PFSK-1 (cell line): ENCODE data around the gene OMG.

ENCODE experiments used
- POLR2AphosphoS5 ChIP-seq: IDR thresholded peaks from 2 replicates; pipeline ENCODE4 v1.6.1; 2012; ENCODE audit warnings: low read depth, mild to moderate bottlenecking, control low read depth, low read length, moderate library complexity
- REST ChIP-seq, 2 experiments: IDR thresholded peaks; 2 replicates each; pipeline versions ENCODE4 v1.6.1 to v1.8.0; 2011 to 2012; ENCODE audit warnings: low read depth in 2 of 2, low read length in 2 of 2, control low read depth in 1 of 2, inconsistent platforms in 1 of 2, mild to moderate bottlenecking in 1 of 2, moderate library complexity in 1 of 2; ENCODE audit not compliant: insufficient read depth in 1 of 2
- SIN3A ChIP-seq: IDR thresholded peaks from 2 replicates; pipeline ENCODE4 v1.6.1; 2012; ENCODE audit warnings: mild to moderate bottlenecking, low read length, moderate library complexity, borderline replicate concordance; ENCODE audit not compliant: insufficient read depth
- TAF1 ChIP-seq: IDR thresholded peaks from 2 replicates; pipeline ENCODE4 v1.6.1; 2012; ENCODE audit warnings: low read length, control low read depth, borderline replicate concordance; ENCODE audit not compliant: insufficient read depth

GRCh38 chr17:31251105-31251969 is 45.7 kb downstream of the OMG start:
- TF ChIP-seq POLR2AphosphoS5 (no peak), REST (IDR thresholded peaks at IDR 0.05; ENCODE audit: insufficient read depth in 1 of 2, low read depth in 2 of 2, low read length in 2 of 2) (no peak), TAF1 (no peak), SIN3A (no peak)
